ENCODE data around the gene SGSM2.

Gene SGSM2

GRCh38 chr17:2347805-2348685 is 10.7 kb downstream of the SGSM2 start:
- TF ChIP-seq CTCF (conservative IDR thresholded peaks at IDR 0.05; ENCODE audit: low read length), result no peak
- no peak overlapping the region for H3K4me3 ChIP-seq (ENCODE audit: low read length)
- peak; percentile 89 for DNase-seq (ENCODE audit: low read depth)

GRCh38 chr17:2351269-2351668 is 14.0 kb downstream of the SGSM2 start:
- TF ChIP-seq CTCF (conservative IDR thresholded peaks at IDR 0.05; ENCODE audit: low read length), result no peak
- no peak for DNase-seq (ENCODE audit: low read depth)
- no peak overlapping the region for H3K4me3 ChIP-seq (ENCODE audit: low read length)

- no peak overlapping the region for H3K4me3 ChIP-seq (ENCODE audit: low read length)
- no peak for TF ChIP-seq CTCF (conservative IDR thresholded peaks at IDR 0.05; ENCODE audit: low read length)
- no peak for DNase-seq (ENCODE audit: low read depth)
Measured at GRCh38 chr17:2354311-2354710, 17.0 kb downstream of the SGSM2 start.

- DNase-seq (ENCODE audit: low read depth), result no peak
- TF ChIP-seq CTCF (conservative IDR thresholded peaks at IDR 0.05; ENCODE audit: low read length), result no peak
- H3K4me3 ChIP-seq (ENCODE audit: low read length), result no peak overlapping the region
Measured at GRCh38 chr17:2357237-2357636, 19.9 kb downstream of the SGSM2 start.

GRCh38 chr17:2357931-2358434 is 20.7 kb downstream of the SGSM2 start:
- no peak overlapping the region for H3K4me3 ChIP-seq (ENCODE audit: low read length)
- DNase-seq (ENCODE audit: low read depth), result no peak
- no peak for TF ChIP-seq CTCF (conservative IDR thresholded peaks at IDR 0.05; ENCODE audit: low read length)

GRCh38 chr17:2361010-2361760 is 23.9 kb downstream of the SGSM2 start:
- DNase-seq (ENCODE audit: low read depth), result no peak
- TF ChIP-seq CTCF (conservative IDR thresholded peaks at IDR 0.05; ENCODE audit: low read length), result no peak
- H3K4me3 ChIP-seq (ENCODE audit: low read length), result no peak overlapping the region

Measured in AG10803 (cell line).